ENCODE results near the gene NKX1-2.

DNA sequence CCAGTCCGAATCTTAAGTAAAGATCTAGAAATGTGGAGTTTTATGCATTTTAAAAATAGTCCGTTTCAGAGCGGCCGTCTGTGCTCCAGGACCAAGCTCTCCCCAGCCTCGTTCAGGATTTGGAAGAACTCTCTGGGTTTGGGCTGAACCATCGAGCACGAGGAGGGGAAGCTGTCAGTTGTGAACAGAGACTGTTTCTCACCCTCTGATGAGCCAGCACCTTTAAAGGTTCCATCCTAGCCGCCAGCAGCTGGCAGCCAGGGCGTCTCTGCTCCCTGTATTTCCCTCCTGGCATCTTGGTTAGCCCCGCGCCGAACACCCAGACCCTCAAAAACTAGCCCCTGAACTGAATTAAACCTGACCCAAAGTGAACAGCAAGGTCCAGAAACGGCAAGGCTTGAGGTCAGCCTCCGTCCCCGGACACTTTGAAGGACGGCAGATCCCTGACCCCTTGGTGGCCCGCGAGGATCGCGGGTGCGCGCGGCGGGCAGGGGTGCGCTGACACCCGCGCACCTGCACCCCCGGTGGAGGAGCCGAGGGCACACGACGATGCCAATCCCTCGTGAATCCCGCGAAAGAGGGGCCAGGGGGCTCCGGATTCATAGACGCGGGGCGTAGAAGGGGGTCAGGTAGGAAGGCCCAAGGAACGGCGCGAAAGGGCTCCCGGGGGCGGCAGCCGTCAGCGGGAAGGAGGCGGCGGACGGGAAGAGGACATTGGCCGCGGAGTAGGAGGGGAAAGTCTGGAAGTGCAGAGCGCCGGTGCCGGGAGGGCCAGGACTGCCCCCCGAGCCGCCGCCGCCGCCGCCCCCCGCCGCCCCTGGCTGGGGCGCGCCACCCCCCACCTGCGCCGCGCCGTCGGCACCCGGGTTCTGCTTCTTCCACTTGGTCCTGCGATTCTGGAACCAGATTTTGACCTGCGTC, 2.7 kb downstream of the NKX1-2 start:
- no peak for TF ChIP-seq POLR2A (IDR thresholded peaks at IDR 0.05; ENCODE audit: low read depth, low read length)
- TF ChIP-seq, protein P1, sequence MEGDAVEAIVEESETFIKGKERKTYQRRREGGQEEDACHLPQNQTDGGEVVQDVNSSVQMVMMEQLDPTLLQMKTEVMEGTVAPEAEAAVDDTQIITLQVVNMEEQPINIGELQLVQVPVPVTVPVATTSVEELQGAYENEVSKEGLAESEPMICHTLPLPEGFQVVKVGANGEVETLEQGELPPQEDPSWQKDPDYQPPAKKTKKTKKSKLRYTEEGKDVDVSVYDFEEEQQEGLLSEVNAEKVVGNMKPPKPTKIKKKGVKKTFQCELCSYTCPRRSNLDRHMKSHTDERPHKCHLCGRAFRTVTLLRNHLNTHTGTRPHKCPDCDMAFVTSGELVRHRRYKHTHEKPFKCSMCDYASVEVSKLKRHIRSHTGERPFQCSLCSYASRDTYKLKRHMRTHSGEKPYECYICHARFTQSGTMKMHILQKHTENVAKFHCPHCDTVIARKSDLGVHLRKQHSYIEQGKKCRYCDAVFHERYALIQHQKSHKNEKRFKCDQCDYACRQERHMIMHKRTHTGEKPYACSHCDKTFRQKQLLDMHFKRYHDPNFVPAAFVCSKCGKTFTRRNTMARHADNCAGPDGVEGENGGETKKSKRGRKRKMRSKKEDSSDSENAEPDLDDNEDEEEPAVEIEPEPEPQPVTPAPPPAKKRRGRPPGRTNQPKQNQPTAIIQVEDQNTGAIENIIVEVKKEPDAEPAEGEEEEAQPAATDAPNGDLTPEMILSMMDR (conservative IDR thresholded peaks at IDR 0.05; ENCODE audit: low read depth, low read length) = no peak
- TF ChIP-seq, protein P2, sequence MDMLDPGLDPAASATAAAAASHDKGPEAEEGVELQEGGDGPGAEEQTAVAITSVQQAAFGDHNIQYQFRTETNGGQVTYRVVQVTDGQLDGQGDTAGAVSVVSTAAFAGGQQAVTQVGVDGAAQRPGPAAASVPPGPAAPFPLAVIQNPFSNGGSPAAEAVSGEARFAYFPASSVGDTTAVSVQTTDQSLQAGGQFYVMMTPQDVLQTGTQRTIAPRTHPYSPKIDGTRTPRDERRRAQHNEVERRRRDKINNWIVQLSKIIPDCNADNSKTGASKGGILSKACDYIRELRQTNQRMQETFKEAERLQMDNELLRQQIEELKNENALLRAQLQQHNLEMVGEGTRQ (IDR thresholded peaks at IDR 0.05; ENCODE audit: low read depth, low read length) = no peak
- no peak for TF ChIP-seq CEBPB (IDR thresholded peaks at IDR 0.05; ENCODE audit: low read depth, low read length)
- no peak for TF ChIP-seq FOS (IDR thresholded peaks at IDR 0.05; ENCODE audit: low read depth, low read length)
- TF ChIP-seq MAZ (IDR thresholded peaks at IDR 0.05; ENCODE audit: borderline replicate concordance, low read depth, low read length) = no peak
- TF ChIP-seq MXI1 (IDR thresholded peaks at IDR 0.05; ENCODE audit: borderline replicate concordance, low read depth, low read length) = no peak
- no peak for TF ChIP-seq RCOR1 (IDR thresholded peaks at IDR 0.05; ENCODE audit: insufficient replicate concordance, low read length)
- no peak for TF ChIP-seq RAD21 (IDR thresholded peaks at IDR 0.05; ENCODE audit: low read length)
- TF ChIP-seq MAFK (IDR thresholded peaks at IDR 0.05; ENCODE audit: low read depth, low read length) = no peak
- no peak for TF ChIP-seq RFX5 (IDR thresholded peaks at IDR 0.05; ENCODE audit: low read depth, low read length)
- TF ChIP-seq BHLHE40 (IDR thresholded peaks at IDR 0.05; ENCODE audit: low read depth, low read length) = no peak
- no peak for TF ChIP-seq SMC3 (IDR thresholded peaks at IDR 0.05; ENCODE audit: low read depth, low read length)
